ENCODE measurements around the gene WDR91.

WDR91 gene

DNA sequence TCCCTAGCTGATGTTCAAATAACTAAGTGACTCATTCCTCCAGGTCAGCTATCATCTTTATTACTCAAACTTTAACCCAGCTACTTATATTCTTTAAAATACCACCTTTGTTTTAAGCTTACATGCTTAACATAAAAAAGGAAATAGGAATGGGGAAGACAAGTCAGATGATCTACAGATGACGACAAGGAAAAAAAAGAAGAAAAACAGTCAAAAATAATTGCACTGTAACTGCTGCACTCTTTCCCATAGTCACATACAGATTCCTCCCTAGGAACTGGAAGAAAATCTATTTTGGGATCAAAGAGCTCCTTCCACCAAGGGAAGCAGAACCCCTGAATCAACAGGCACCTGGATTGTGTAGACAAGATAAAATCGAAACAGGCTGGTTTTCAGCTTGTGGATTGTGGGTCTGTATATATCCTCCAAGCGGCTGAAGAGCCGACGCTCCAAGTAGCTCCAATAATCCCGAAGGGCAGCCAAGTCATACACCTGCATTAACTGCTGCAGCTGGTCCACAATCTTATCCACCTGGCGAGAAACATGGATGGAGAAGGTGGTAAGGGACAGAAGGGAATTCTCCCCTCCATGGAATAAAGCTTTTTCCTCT is 2.0 kb downstream of the WDR91 start:
- 95 to 100% methylated on average over 4 to 5 of the region's 7 CpGs for WGBS, 2 experiments (ENCODE audit: insufficient coverage in 2 of 2)
- H3K4me3 ChIP-seq (ENCODE audit: extremely low read depth, insufficient read depth, low read length, poor library complexity, severe bottlenecking) = no peak overlapping the region
- H3K36me3 ChIP-seq (ENCODE audit: control insufficient read depth, insufficient read depth, low read length) = peaks cover under 1% of the 10 kb centered on the region
- no peak overlapping the region for H3K27ac ChIP-seq (ENCODE audit: low read depth, low read length, severe bottlenecking)
- no peaks in the 10 kb centered on the region for H3K9me3 ChIP-seq (ENCODE audit: control insufficient read depth, low read length)
- H3K4me1 ChIP-seq (ENCODE audit: control insufficient read depth, insufficient read depth, low read length, poor library complexity, severe bottlenecking) = peaks cover 2% of the 10 kb centered on the region

DNA sequence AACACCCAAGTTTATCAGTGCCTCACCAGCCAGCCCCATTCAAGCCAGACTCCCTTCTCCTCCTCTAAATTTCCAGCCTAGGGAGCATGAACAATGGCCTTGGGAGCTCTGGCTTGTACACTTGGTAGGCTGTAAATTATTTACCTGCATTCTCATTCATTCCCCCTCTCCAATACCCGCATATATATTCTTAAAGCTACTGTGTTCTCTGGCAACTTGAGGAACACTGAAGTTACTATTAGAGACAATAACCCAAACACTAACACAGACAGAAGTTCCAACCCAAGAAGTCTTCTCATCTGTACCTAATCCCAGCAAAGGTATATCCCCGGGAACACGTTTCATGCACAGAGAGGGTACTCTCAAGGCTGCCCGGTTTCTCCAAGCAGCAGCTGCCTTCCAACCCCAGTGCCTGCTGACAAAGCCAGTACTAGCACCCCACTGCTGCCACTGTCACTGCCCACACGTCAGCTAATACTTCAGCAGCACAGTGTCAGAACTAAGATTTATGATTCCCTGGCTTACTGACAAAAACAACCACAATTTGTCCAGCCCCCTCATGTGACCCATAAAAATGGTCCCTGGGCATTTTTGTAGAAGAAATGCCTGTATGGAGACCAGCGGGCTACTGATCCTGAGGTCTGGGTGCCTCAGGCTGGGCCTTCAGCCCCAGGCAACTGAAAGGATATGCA is 3.1 kb downstream of the WDR91 start:
- H3K4me1 ChIP-seq (ENCODE audit: control insufficient read depth, insufficient read depth, low read length, poor library complexity, severe bottlenecking) = peaks cover 7% of the 10 kb centered on the region
- H3K27ac ChIP-seq (ENCODE audit: low read depth, low read length, severe bottlenecking) = no peak overlapping the region
- peaks cover 6% of the 10 kb centered on the region for H3K36me3 ChIP-seq (ENCODE audit: control insufficient read depth, insufficient read depth, low read length)
- no peaks in the 10 kb centered on the region for H3K9me3 ChIP-seq (ENCODE audit: control insufficient read depth, low read length)
- 90 to 95% methylated on average over 4 to 6 of the region's 6 CpGs for WGBS, 2 experiments (ENCODE audit: insufficient coverage in 2 of 2)
- H3K4me3 ChIP-seq (ENCODE audit: extremely low read depth, insufficient read depth, low read length, poor library complexity, severe bottlenecking) = no peak overlapping the region

DNA sequence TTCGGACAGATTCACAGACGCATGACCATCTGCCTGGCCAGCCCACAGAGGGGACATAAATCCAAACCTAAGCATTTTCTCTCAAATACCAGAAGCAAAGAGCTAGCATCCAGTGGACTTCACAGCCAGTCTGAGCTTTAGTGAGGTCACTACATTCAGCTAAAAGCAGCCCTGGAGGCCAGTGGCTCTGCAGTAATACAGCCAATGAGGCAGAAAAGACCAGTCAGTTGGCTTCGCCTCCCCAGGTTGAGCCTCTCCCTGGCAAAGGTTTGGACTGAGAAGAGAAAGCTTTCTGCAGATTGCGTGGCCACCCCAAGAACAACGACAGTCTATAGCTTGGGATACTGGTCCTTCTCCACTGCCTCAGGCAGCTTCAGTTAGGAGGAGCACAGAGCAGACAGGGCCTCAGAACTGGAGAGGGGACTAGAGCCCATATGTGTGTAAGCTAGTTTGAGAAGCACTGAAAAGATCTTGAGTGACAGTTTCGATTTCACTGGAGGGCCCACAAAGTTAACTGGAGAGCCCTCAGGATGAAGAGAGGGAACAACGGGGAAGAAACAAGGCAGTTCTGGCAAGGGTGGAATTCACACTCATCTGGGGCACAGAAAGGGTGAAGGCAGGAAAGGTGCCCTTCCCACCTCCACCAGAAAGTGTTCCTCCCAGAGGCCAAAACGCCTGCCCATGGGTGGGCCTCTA is 3.8 kb downstream of the WDR91 start:
- H3K4me1 ChIP-seq (ENCODE audit: control insufficient read depth, insufficient read depth, low read length, poor library complexity, severe bottlenecking) = peaks cover 7% of the 10 kb centered on the region
- no peaks in the 10 kb centered on the region for H3K9me3 ChIP-seq (ENCODE audit: control insufficient read depth, low read length)
- WGBS, 2 experiments (ENCODE audit: insufficient coverage in 2 of 2) = 92 to 96% methylated on average over 6 to 7 of the region's 8 CpGs
- H3K36me3 ChIP-seq (ENCODE audit: control insufficient read depth, insufficient read depth, low read length) = peaks cover 13% of the 10 kb centered on the region
- no peak overlapping the region for H3K4me3 ChIP-seq (ENCODE audit: extremely low read depth, insufficient read depth, low read length, poor library complexity, severe bottlenecking)
- H3K27ac ChIP-seq (ENCODE audit: low read depth, low read length, severe bottlenecking) = no peak overlapping the region

DNA sequence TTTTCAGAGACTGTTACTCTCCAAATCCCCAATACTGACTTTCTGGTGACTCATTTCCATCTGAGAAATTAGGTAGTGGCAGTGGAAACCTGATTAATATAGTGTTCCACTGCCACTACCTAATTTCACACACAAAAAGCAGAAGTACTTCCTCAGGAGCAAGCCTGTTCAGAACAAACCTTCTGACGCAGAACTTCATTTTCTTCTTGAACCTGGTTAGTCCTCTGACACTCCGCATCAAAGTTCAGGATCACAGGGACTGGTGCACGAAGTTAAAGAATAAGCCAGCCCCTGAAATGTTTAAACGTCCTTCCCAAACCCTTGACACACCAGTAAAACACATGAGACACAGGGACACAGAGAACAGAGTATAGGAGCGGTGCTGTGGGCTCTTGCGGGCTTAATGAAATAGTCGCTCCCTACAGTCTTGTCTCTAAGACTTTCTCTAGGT is 4.4 kb downstream of the WDR91 start:
- Histone ChIP-seq H3K36me3 (ENCODE audit: control insufficient read depth, insufficient read depth, low read length) (peaks cover 17% of the 10 kb centered on the region), H3K4me3 (ENCODE audit: extremely low read depth, insufficient read depth, low read length, poor library complexity, severe bottlenecking) (no peak overlapping the region), H3K4me1 (ENCODE audit: control insufficient read depth, insufficient read depth, low read length, poor library complexity, severe bottlenecking) (peaks cover 7% of the 10 kb centered on the region), H3K9me3 (ENCODE audit: control insufficient read depth, low read length) (no peaks in the 10 kb centered on the region), H3K27ac (ENCODE audit: low read depth, low read length, severe bottlenecking) (no peak overlapping the region)
- WGBS, 2 experiments (ENCODE audit: insufficient coverage in 2 of 2) = 89 to 94% methylated on average over 7 of the region's 7 CpGs

DNA sequence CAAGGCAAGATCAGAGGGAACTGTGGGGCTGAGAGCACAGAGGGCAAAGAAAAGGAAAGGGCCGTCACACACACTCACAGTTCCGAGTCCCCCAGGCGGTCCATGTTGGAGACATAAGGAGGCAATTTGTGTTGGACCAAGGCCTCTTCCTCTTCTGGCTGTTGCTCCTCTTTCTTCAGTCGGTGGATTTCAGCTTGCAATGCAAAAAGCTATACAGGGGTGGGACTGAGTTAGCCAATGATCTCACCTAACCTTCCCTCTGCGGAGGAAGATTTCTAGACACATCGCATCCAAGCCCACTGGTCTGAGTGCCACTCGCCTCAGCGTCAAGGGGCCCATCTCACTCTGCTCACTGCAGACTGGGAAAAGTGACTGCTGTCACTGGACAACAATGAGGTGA is 5.5 kb downstream of the WDR91 start:
- Histone ChIP-seq H3K9me3 (ENCODE audit: control insufficient read depth, low read length) (no peaks in the 10 kb centered on the region), H3K27ac (ENCODE audit: low read depth, low read length, severe bottlenecking) (no peak overlapping the region), H3K4me1 (ENCODE audit: control insufficient read depth, insufficient read depth, low read length, poor library complexity, severe bottlenecking) (peaks cover 7% of the 10 kb centered on the region), H3K36me3 (ENCODE audit: control insufficient read depth, insufficient read depth, low read length) (peaks cover 28% of the 10 kb centered on the region), H3K4me3 (ENCODE audit: extremely low read depth, insufficient read depth, low read length, poor library complexity, severe bottlenecking) (no peak overlapping the region)
- WGBS, 2 experiments (ENCODE audit: insufficient coverage in 2 of 2) = 94 to 99% methylated on average over 7 to 8 of the region's 8 CpGs

DNA sequence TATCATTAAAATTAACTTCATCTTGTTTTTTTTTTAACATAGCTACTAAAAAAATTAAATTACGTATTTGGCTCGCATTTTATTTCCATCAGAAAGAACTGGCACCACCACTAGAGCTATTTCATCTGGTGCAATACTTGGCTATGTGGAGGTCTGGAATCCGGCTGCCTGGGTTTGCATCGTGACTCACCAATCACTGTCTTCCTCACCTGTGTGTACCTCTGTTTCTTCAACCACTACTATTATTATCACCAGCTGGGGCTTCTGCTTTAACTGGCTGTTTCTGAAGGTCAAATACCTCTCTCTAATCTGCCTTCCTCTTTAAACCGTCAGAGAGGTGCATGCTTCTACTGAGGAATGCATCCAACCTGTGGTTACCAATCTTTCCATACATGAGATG is 6.5 kb downstream of the WDR91 start:
- no peak overlapping the region for H3K27ac ChIP-seq (ENCODE audit: low read depth, low read length, severe bottlenecking)
- peaks cover 33% of the 10 kb centered on the region for H3K36me3 ChIP-seq (ENCODE audit: control insufficient read depth, insufficient read depth, low read length)
- H3K9me3 ChIP-seq (ENCODE audit: control insufficient read depth, low read length) = no peaks in the 10 kb centered on the region
- H3K4me3 ChIP-seq (ENCODE audit: extremely low read depth, insufficient read depth, low read length, poor library complexity, severe bottlenecking) = no peak overlapping the region
- H3K4me1 ChIP-seq (ENCODE audit: control insufficient read depth, insufficient read depth, low read length, poor library complexity, severe bottlenecking) = peaks cover 7% of the 10 kb centered on the region
- 99 to 100% methylated on average over 3 to 5 of the region's 5 CpGs for WGBS, 2 experiments (ENCODE audit: insufficient coverage in 2 of 2)

DNA sequence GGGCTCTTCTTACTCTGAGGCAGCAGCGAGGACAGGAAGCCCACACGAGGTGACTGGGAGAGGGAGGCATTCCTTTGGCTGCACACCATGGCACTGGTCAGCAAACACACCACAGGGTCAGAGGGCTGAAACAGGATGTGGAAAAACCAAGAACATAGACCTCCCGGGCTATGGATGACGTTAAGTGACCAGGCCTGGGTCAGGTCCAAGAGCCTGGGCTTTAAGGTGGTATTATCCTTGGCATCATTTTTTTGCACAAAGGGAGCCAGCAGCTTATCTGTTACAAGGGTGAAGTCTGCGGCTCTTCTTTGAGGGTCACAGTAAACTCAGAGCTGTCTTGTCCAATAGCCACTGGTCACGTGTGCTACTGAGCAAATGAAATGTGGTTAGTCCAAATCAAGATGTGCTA is 7.0 kb downstream of the WDR91 start:
- Histone ChIP-seq H3K4me3 (ENCODE audit: extremely low read depth, insufficient read depth, low read length, poor library complexity, severe bottlenecking) (no peak overlapping the region), H3K27ac (ENCODE audit: low read depth, low read length, severe bottlenecking) (no peak overlapping the region), H3K9me3 (ENCODE audit: control insufficient read depth, low read length) (no peaks in the 10 kb centered on the region), H3K36me3 (ENCODE audit: control insufficient read depth, insufficient read depth, low read length) (peaks cover 33% of the 10 kb centered on the region), H3K4me1 (ENCODE audit: control insufficient read depth, insufficient read depth, low read length, poor library complexity, severe bottlenecking) (peaks cover 7% of the 10 kb centered on the region)
- WGBS, 2 experiments (ENCODE audit: insufficient coverage in 2 of 2) = 88 to 92% methylated on average over 5 of the region's 6 CpGs

DNA sequence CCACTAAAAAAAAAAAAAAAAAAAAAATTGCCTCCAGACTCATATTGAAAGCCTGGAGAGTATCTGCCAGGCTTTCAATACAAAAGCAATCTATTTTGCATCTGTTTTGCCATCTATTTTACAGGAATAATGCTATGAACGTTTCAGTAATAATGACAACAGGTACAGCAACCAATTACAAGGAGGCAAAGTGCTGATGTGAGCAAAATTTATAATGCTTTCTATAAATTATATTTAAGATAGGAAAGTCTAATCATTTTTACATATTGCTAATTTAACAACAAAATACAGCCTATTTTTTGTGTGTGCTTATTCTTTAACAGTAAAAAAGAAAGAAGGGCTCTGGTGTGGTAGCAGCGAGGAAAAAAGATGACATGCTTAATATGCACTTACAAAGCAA is 10.0 kb downstream of the WDR91 start:
- H3K9me3 ChIP-seq (ENCODE audit: control insufficient read depth, low read length) = no peaks in the 10 kb centered on the region
- H3K4me3 ChIP-seq (ENCODE audit: extremely low read depth, insufficient read depth, low read length, poor library complexity, severe bottlenecking) = no peak overlapping the region
- H3K27ac ChIP-seq (ENCODE audit: low read depth, low read length, severe bottlenecking) = no peak overlapping the region
- H3K4me1 ChIP-seq (ENCODE audit: control insufficient read depth, insufficient read depth, low read length, poor library complexity, severe bottlenecking) = peaks cover 7% of the 10 kb centered on the region
- H3K36me3 ChIP-seq (ENCODE audit: control insufficient read depth, insufficient read depth, low read length) = peaks cover 50% of the 10 kb centered on the region
- WGBS, 2 experiments (ENCODE audit: insufficient coverage in 2 of 2) = 100% methylated on average over 1 of the region's 2 CpGs; no CpG with 5 or more reads in 1 of the 2 experiments

DNA sequence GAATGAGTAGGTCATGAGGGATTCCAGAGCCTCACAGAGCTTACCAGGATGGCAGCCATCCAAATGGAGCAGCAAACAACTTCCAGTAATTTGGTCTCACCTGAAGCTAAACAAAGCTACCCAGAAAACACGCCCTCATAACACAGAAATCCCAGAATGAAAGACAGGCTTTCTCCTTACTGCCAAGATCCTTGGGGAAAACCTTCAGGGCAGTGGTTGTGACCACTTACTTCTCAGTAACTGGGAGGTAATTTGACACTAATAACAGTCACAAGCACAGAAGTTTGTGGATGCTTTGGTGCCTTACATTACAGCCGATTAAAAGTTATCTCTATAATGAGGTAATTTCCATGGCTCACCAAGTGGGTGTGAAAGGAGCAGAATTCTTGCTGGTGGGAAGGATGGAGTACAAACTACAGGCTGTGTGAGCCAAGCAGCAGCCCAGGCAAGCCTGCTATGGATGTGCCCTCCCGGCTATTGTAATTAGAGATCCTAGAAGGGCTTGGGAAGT is 10.4 kb downstream of the WDR91 start:
- WGBS, 2 experiments (ENCODE audit: insufficient coverage in 2 of 2) = 88 to 100% methylated on average over 1 of the region's 3 CpGs
- Histone ChIP-seq H3K4me1 (ENCODE audit: control insufficient read depth, insufficient read depth, low read length, poor library complexity, severe bottlenecking) (peaks cover 7% of the 10 kb centered on the region), H3K27ac (ENCODE audit: low read depth, low read length, severe bottlenecking) (no peak overlapping the region), H3K36me3 (ENCODE audit: control insufficient read depth, insufficient read depth, low read length) (peaks cover 52% of the 10 kb centered on the region), H3K4me3 (ENCODE audit: extremely low read depth, insufficient read depth, low read length, poor library complexity, severe bottlenecking) (no peak overlapping the region), H3K9me3 (ENCODE audit: control insufficient read depth, low read length) (no peaks in the 10 kb centered on the region)

DNA sequence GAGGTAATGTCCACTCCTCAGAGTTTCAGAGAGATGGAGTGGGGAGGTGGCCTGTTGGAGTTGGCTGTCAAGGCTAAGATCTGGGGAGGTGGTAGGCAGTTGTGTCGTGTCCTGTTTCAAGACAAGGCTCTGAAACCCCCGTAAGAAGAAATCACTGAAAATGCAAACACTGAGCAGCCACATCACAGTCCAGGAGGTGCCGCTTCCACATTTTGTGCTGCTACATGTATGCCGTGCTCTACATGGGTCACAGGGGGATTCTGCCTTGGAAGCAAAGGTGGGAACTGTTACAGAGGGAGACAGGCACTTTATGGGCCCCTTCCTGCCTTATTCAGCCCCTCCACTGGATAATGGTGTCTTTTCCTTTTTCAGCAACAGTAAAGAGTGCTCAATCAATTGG is 11.9 kb downstream of the WDR91 start:
- Histone ChIP-seq H3K9me3 (ENCODE audit: control insufficient read depth, low read length) (no peaks in the 10 kb centered on the region), H3K27ac (ENCODE audit: low read depth, low read length, severe bottlenecking) (no peak overlapping the region), H3K36me3 (ENCODE audit: control insufficient read depth, insufficient read depth, low read length) (peaks cover 57% of the 10 kb centered on the region), H3K4me1 (ENCODE audit: control insufficient read depth, insufficient read depth, low read length, poor library complexity, severe bottlenecking) (peaks cover 6% of the 10 kb centered on the region), H3K4me3 (ENCODE audit: extremely low read depth, insufficient read depth, low read length, poor library complexity, severe bottlenecking) (no peak overlapping the region)
- 85 to 97% methylated on average over 4 of the region's 4 CpGs for WGBS, 2 experiments (ENCODE audit: insufficient coverage in 2 of 2)
